ENCODE results near the gene CLSTN2.

The CLSTN2 gene

GRCh38 chr3:140145528-140145927, 210.5 kb downstream of the CLSTN2 start:
- Histone ChIP-seq H3K9me3 (ENCODE audit: control insufficient read depth, insufficient read depth, low read depth, low read length) (no peaks in the 10 kb centered on the region), H3K4me3 (ENCODE audit: low read depth, low read length) (no peak overlapping the region), H3K36me3 (ENCODE audit: control insufficient read depth in 2 of 2, insufficient read depth in 1 of 2, low read length in 2 of 2) (no peaks in the 10 kb centered on the region), H3K4me1 (ENCODE audit: control insufficient read depth, insufficient read depth, low read length) (no peaks in the 10 kb centered on the region), H3K27ac (ENCODE audit: extremely low read depth, low read depth, low read length) (no peak overlapping the region)
- no peak for TF ChIP-seq ZNF416 (tag by site-specific recombination; IDR thresholded peaks at IDR 0.05)
- no peak for TF ChIP-seq ZFP41 (tag by site-specific recombination; IDR thresholded peaks at IDR 0.05; ENCODE audit: borderline replicate concordance)
- TF ChIP-seq GLIS2 (tag by site-specific recombination; IDR thresholded peaks at IDR 0.05), result no peak
- no peak for TF ChIP-seq YY1 (tag by site-specific recombination; IDR thresholded peaks at IDR 0.05)
- TF ChIP-seq ZNF404 (tag by site-specific recombination; IDR thresholded peaks at IDR 0.05), result no peak
- no peak for TF ChIP-seq ZNF501 (tag by site-specific recombination; IDR thresholded peaks at IDR 0.05)
- no peak for TF ChIP-seq ZNF560 (tag by site-specific recombination; IDR thresholded peaks at IDR 0.05; ENCODE audit: borderline replicate concordance)
- no peak for TF ChIP-seq MEIS1 (CRISPR knock-in tag; IDR thresholded peaks at IDR 0.05; ENCODE audit: borderline replicate concordance)
- no peak for TF ChIP-seq ZBTB26 (tag by site-specific recombination; optimal IDR thresholded peaks at IDR 0.05)
- no peak for TF ChIP-seq ZNF658 (tag by site-specific recombination; IDR thresholded peaks at IDR 0.05)
- no peak for TF ChIP-seq ZNF132 (tag by site-specific recombination; IDR thresholded peaks at IDR 0.05; ENCODE audit: borderline replicate concordance)
- TF ChIP-seq ZNF341 (tag by site-specific recombination; IDR thresholded peaks at IDR 0.05; ENCODE audit: low read depth), result no peak
- no peak for TF ChIP-seq ZBTB8A (tag by site-specific recombination; IDR thresholded peaks at IDR 0.05)
- POLR2A ChIA-PET, result no interaction called here
- CTCF ChIA-PET, result interaction anchor here (0.6 to 1.0 kb wide), 2 partner anchors 18 to 139 kb away, joined by 3 read pairs; no protein-coding TSS in a partner anchor

GRCh38 chr3:140146668-140147067, 211.7 kb downstream of the CLSTN2 start:
- no peak for TF ChIP-seq ZNF146 (tag by site-specific recombination; IDR thresholded peaks at IDR 0.05)
- TF ChIP-seq ELK4 (IDR thresholded peaks at IDR 0.05; ENCODE audit: borderline replicate concordance, low read depth, low read length), result no peak
- no peak for TF ChIP-seq ZNF501 (tag by site-specific recombination; IDR thresholded peaks at IDR 0.05)
- TF ChIP-seq HIC1 (tag by site-specific recombination; IDR thresholded peaks at IDR 0.05), result no peak
- no peak for TF ChIP-seq ZNF837 (tag by site-specific recombination; IDR thresholded peaks at IDR 0.05)
- no peak for TF ChIP-seq ZBTB44 (tag by site-specific recombination; IDR thresholded peaks at IDR 0.05)
- TF ChIP-seq ZBTB17 (tag by site-specific recombination; IDR thresholded peaks at IDR 0.05), result no peak
- ChIA-PET POLR2A (no interaction called here), CTCF (no interaction called here)
- Histone ChIP-seq H3K27ac (ENCODE audit: extremely low read depth, low read depth, low read length) (no peak overlapping the region), H3K4me3 (ENCODE audit: low read depth, low read length) (no peak overlapping the region), H3K4me1 (ENCODE audit: control insufficient read depth, insufficient read depth, low read length) (no peaks in the 10 kb centered on the region), H3K9me3 (ENCODE audit: control insufficient read depth, insufficient read depth, low read depth, low read length) (no peaks in the 10 kb centered on the region), H3K36me3 (ENCODE audit: control insufficient read depth in 2 of 2, insufficient read depth in 1 of 2, low read length in 2 of 2) (no peaks in the 10 kb centered on the region)

All from HEK293 (cell line).